Rectal smooth muscle tissue (tissue), 1 donor: Measurements from ENCODE around the gene SRMS.

Source experiments
- H3K27ac ChIP-seq: one replicate; pipeline ENCODE4 v1.7.0; 2013; ENCODE audit warnings: low read depth, low read length, inconsistent platforms
- H3K27me3 ChIP-seq: one replicate; pipeline ENCODE4 v1.7.0; 2013; ENCODE audit warnings: low read length; ENCODE audit not compliant: control insufficient read depth, insufficient read depth
- H3K36me3 ChIP-seq: one replicate; pipeline ENCODE4 v1.7.0; 2013; ENCODE audit warnings: low read length; ENCODE audit not compliant: control insufficient read depth, insufficient read depth
- H3K4me1 ChIP-seq: one replicate; pipeline ENCODE4 v1.7.0; 2013; ENCODE audit warnings: low read length; ENCODE audit not compliant: control insufficient read depth, insufficient read depth
- H3K4me3 ChIP-seq: one replicate; pipeline ENCODE4 v1.7.0; 2013; ENCODE audit warnings: low read length
- H3K9ac ChIP-seq: one replicate; pipeline ENCODE4 v1.7.0; 2013; ENCODE audit warnings: low read length

SRMS gene

DNA sequence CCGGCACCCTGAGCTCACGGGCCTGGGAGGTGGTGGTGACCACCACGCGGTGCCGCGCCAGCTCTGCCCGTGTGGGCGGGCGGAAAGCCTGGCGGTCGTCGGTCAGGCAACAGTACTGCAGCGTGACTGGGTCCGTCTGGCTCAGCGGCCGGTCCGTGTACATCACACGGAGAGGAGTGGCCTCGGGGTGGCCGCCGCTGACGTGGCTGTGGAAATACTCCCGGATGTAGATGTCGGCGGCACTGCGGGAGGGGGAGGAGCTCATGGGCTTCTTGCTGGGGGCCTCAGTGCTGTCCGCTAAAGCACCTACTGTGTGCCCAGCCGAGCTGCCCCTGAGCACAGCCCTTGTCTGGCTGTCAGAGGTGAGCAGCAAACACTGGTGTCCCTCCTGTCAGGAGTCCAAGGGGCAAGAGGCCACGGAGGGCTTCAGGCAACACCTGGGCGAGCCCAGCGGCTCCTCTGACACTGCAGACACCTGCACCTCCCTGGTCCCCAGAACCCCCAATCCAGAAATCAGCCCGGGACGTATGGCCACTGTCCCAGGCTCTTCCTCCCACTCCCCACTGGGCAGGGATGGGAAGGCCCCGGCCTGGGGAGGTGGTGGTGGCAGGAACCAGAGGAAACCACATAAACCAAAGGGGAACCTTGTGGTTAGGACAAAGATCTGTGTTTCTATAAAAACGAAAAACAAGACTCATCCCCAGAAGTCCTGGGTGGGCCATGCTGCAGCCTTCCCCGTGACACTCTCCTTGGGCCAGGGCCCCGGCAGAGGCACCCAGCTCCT lies 20.0 kb upstream of the SRMS start:
- Histone ChIP-seq H3K9ac (no peak overlapping the region), H3K27ac (no peak overlapping the region), H3K4me3 (peak overlapping the region; percentile 32), H3K4me1 (no peaks in the 10 kb centered on the region), H3K36me3 (no peaks in the 10 kb centered on the region), H3K27me3 (no peaks in the 10 kb centered on the region)

DNA sequence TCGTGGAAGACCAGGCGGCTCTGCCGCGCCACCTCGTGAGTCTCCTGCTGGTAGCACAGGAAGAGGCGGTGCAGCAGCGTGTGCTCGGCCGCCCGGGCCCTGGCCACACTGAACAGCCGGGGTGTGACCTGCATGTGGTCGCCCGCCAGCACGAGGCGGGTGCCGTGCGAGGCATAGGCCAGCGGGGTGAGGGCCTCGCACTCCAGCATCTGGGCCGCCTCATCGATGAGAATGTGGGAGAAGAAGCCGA lies 19.5 kb upstream of the SRMS start:
- Histone ChIP-seq H3K4me1 (no peaks in the 10 kb centered on the region), H3K4me3 (no peak overlapping the region), H3K36me3 (peaks cover 4% of the 10 kb centered on the region), H3K27me3 (no peaks in the 10 kb centered on the region), H3K9ac (no peak overlapping the region), H3K27ac (no peak overlapping the region)

- no peaks in the 10 kb centered on the region for H3K27me3 ChIP-seq
- peaks cover 4% of the 10 kb centered on the region for H3K36me3 ChIP-seq
- no peaks in the 10 kb centered on the region for H3K4me1 ChIP-seq
- H3K4me3 ChIP-seq, result no peak overlapping the region
- no peak overlapping the region for H3K27ac ChIP-seq
- H3K9ac ChIP-seq, result no peak overlapping the region
These were observed 19.0 kb upstream of the SRMS start for GRCh38 chr20:63566395-63567135.

DNA sequence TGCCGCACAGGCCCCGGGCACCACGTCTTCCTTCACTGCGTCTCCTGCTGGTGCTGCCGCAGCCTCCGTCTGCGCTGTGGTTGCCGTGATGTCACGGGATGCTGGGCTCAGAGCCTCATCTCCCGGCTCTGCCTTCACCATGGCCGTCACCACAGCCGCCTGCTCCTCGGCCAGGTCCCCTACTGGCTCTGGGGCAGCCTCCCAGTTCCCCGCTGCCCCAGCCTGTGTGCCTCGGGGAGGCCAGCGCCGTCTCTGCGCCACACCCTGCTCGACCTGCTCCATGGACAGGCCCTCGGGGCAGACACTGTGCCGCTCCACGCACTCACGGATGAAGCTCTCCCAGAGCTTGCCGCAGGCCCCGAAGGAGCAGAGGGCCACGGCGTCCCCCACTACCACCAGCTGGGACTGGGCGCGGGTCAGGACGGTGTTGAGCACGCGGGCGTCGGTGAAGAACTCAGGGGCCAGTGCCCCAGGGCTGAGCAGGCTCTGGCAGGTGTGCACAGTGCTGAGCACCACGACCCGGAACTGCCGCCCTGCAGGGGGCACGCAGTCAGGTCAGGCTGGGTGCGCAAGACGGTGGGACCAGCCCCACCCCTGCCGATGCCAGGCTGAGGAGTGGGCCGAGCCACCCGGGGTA lies 18.3 kb upstream of the SRMS start:
- H3K27ac ChIP-seq, result no peak overlapping the region
- no peaks in the 10 kb centered on the region for H3K4me1 ChIP-seq
- H3K36me3 ChIP-seq, result peaks cover 7% of the 10 kb centered on the region
- H3K4me3 ChIP-seq, result no peak overlapping the region
- no peak overlapping the region for H3K9ac ChIP-seq
- H3K27me3 ChIP-seq, result no peaks in the 10 kb centered on the region

GRCh38 chr20:63565021-63565698 lies 17.6 kb upstream of the SRMS start:
- no peaks in the 10 kb centered on the region for H3K4me1 ChIP-seq
- peaks cover 12% of the 10 kb centered on the region for H3K36me3 ChIP-seq
- H3K27ac ChIP-seq, result no peak overlapping the region

GRCh38 chr20:63564036-63564810 lies 16.7 kb upstream of the SRMS start:
- H3K27ac ChIP-seq, result no peak overlapping the region
- H3K4me3 ChIP-seq, result no peak overlapping the region
- H3K4me1 ChIP-seq, result no peaks in the 10 kb centered on the region
- peaks cover 14% of the 10 kb centered on the region for H3K36me3 ChIP-seq
- H3K27me3 ChIP-seq, result no peaks in the 10 kb centered on the region
- H3K9ac ChIP-seq, result no peak overlapping the region

More at GRCh38 chr20:63565021-63565698, 17.6 kb upstream of the SRMS start:
- Histone ChIP-seq H3K27me3 (no peaks in the 10 kb centered on the region), H3K4me3 (no peak overlapping the region), H3K9ac (no peak overlapping the region)

DNA sequence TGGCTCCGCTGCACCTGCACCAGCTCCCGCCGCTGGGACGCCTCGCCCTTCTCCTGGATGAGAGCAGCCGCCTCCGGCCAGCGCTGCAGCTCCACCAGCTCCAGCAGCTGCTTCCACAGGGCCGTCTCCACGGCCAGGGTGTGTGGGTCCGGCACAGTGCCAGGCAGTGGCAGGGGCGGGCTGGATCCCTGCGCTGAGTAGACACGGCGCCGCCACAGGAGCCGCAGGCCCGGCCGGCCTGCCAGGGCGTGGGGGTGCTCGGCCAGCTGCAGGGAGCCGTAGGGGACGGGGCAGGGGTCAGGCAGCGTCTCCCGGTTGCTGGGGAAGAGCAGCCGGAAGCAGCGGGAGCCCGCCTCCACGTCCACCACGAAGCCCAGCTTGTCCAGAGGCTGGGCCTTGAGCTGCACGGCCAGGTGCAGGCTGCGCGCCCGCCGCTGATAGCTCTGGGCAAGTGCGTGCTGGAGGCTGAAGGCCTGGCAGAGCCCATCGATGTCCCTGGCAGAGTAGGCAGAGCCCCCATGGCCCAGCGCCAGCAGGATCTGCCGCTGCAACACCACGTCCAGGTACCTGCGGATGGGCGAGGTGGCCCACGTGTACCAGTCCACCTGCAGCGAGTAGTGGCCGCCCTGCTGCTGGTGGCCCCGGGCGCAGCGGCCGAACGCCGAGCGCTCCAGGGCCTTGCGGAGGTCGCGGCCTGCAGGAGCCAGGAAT lies 15.8 kb upstream of the SRMS start:
- no peak overlapping the region for H3K27ac ChIP-seq
- H3K36me3 ChIP-seq, result peaks cover 14% of the 10 kb centered on the region
- H3K4me3 ChIP-seq, result no peak overlapping the region
- no peaks in the 10 kb centered on the region for H3K4me1 ChIP-seq
- H3K27me3 ChIP-seq, result no peaks in the 10 kb centered on the region
- no peak overlapping the region for H3K9ac ChIP-seq

DNA sequence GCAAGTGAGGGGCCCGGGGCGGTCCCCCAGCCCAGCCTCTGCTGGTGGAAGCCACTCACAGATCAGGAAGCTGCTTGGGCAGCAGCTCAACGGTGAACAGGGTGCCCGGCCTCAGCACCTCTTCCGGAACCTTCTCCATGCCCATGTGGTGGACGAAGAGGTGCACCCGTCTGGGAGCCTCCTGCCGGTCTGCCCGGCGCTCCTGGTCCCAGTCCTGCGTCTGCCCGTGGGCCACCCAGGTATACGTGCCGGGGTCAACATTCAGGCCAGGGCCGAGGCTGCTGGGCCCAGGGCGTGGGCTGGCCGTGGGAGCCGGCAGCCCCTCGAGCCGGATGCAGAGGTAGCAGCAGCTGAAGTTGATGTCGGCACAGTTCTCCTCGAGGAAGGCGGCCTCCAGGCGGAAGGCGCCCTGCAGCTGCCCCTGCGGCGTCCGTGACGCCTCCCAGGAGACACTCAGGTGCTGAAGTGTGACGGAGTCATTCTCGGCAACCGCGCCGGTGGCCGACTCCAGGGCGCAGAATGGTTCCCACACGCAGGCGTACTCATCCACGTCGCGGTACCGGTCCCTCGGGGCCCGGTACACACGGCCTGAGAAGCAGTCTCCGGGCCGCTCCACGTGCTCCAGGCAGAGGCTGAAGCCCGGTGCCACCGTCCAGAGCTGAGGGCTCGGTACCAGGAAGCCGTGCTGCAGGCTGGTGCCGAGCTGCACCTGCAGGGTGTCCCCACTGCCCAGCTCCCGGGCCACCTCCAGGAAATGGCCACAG lies 15.1 kb upstream of the SRMS start:
- Histone ChIP-seq H3K27ac (no peak overlapping the region), H3K9ac (no peak overlapping the region), H3K27me3 (no peaks in the 10 kb centered on the region), H3K4me1 (no peaks in the 10 kb centered on the region), H3K4me3 (no peak overlapping the region), H3K36me3 (peaks cover 14% of the 10 kb centered on the region)

- Histone ChIP-seq H3K27ac (no peak overlapping the region), H3K4me1 (no peaks in the 10 kb centered on the region), H3K9ac (no peak overlapping the region), H3K36me3 (peaks cover 14% of the 10 kb centered on the region), H3K4me3 (no peak overlapping the region), H3K27me3 (no peaks in the 10 kb centered on the region)
These were observed 14.3 kb upstream of the SRMS start for GRCh38 chr20:63561624-63562396.

- H3K36me3 ChIP-seq, result peaks cover 14% of the 10 kb centered on the region
- no peak overlapping the region for H3K27ac ChIP-seq
- H3K4me1 ChIP-seq, result no peaks in the 10 kb centered on the region
These were observed 13.5 kb upstream of the SRMS start for GRCh38 chr20:63560856-63561609.

More at GRCh38 chr20:63560856-63561609, 13.5 kb upstream of the SRMS start:
- Histone ChIP-seq H3K27me3 (no peaks in the 10 kb centered on the region), H3K4me3 (no peak overlapping the region), H3K9ac (no peak overlapping the region)
